ENCODE results near the gene PANK1. TPM values are rescaled to one million over a fixed set of nuclear protein-coding genes. Genes with fewer than 3 reads are reported as not detected.

Gene PANK1
- total RNA-seq, 1 experiment from 2014 or later = 33.2 TPM

- H2AFZ ChIP-seq (ENCODE audit: low read length) = no peak overlapping the region
- H3K14ac ChIP-seq (ENCODE audit: insufficient read depth, low read length) = no peak overlapping the region
- H4K91ac ChIP-seq (ENCODE audit: insufficient read length, low read depth, low read length) = no peak overlapping the region
- H2BK12ac ChIP-seq (ENCODE audit: insufficient read length, low read depth, low read length) = no peak overlapping the region
- H3K9me3 ChIP-seq (ENCODE audit: control insufficient read depth, low read depth, low read length) = no peaks in the 10 kb centered on the region
- no peak overlapping the region for H3K23ac ChIP-seq (ENCODE audit: insufficient read length, low read depth, low read length)
- no CpG with 5 or more reads among the region's 5 CpGs for WGBS (ENCODE audit: extremely low coverage, insufficient read length, low lambda C conversion rate)
- no peak overlapping the region for H2BK5ac ChIP-seq (ENCODE audit: insufficient read length, low read length)
- no peak overlapping the region for H4K5ac ChIP-seq (ENCODE audit: insufficient read length, low read depth, low read length)
- H3T11ph ChIP-seq (ENCODE audit: low read length) = no peak overlapping the region
- H3K4me1 ChIP-seq (ENCODE audit: insufficient read depth, low read length) = no peaks in the 10 kb centered on the region
- H3K27me3 Mint-ChIP-seq (ENCODE audit: low read depth) = no peaks in the 10 kb centered on the region
- H3K79me1 ChIP-seq (ENCODE audit: insufficient read depth, low read depth, low read length, poor library complexity, severe bottlenecking) = no peaks in the 10 kb centered on the region
- no peak overlapping the region for H4K8ac ChIP-seq (replicated peaks; ENCODE audit: insufficient read length, low read depth, low read length)
- no peak overlapping the region for H2AK5ac ChIP-seq (ENCODE audit: insufficient read length, low read length)
- H3K27me3 ChIP-seq (ENCODE audit: insufficient read depth, low read length) = no peaks in the 10 kb centered on the region
- no peak overlapping the region for H2BK20ac ChIP-seq (ENCODE audit: low read depth, low read length, poor library complexity, severe bottlenecking)
- DNase-seq = no peak
- no peak overlapping the region for H3K4me3 Mint-ChIP-seq
- H4K20me1 ChIP-seq (ENCODE audit: control insufficient read depth, insufficient read depth, insufficient read length) = no peaks in the 10 kb centered on the region
- H3K9me3 Mint-ChIP-seq = no peaks in the 10 kb centered on the region
- H3K9ac ChIP-seq (ENCODE audit: extremely low read depth, insufficient read length, low read length) = no peak overlapping the region
- H3K23me2 ChIP-seq (ENCODE audit: insufficient read length, low read depth, low read length, poor library complexity, severe bottlenecking) = no peaks in the 10 kb centered on the region
- H2BK120ac ChIP-seq (ENCODE audit: low read depth, low read length, poor library complexity, severe bottlenecking) = no peak overlapping the region
- H2BK15ac ChIP-seq (ENCODE audit: low read depth, low read length) = no peak overlapping the region
- H3K4me2 ChIP-seq (ENCODE audit: insufficient read depth, insufficient read length, low read length) = no peak overlapping the region
- H3K18ac ChIP-seq (ENCODE audit: insufficient read length, low read depth, low read length) = no peak overlapping the region
- peaks cover 16 to 56% (median 42%) of the 10 kb centered on the region in 3 experiments; a peak in 5 of 7 replicates for H3K36me3 Mint-ChIP-seq (ENCODE audit: insufficient read depth in 1 of 3, low read depth in 3 of 3)
- H3K79me2 ChIP-seq (ENCODE audit: insufficient read depth, low read length) = no peaks in the 10 kb centered on the region
- no peak overlapping the region for H3K27ac Mint-ChIP-seq
- TF ChIP-seq CTCF (conservative IDR thresholded peaks at IDR 0.05) = no peak
- H3K56ac ChIP-seq (ENCODE audit: insufficient read length, low read depth, low read length) = no peak overlapping the region
- H3K27ac ChIP-seq (ENCODE audit: insufficient read length, low read depth, low read length) = no peak overlapping the region
- H3K4ac ChIP-seq (ENCODE audit: low read depth, low read length) = no peak overlapping the region
- no peaks in the 10 kb centered on the region for H3K4me1 Mint-ChIP-seq
Measured at GRCh38 chr10:89591111-89591795, 53.8 kb downstream of the PANK1 start.

Measured in H9 (cell line).